ENCODE measurements around the gene MFAP4.
A peak's percentile ranks its signal among the peaks of the same experiment; 100 is the strongest.
"Not testable (repeated sequence)": the region's sequence is repeated elsewhere in the genome, so short reads cannot be mapped to it uniquely, and the experiment has no call there.

Gene MFAP4

GRCh38 chr17:19369846-19370492 lies 17.0 kb downstream of the MFAP4 start:
- DNase-seq, result no peak

- no peak for DNase-seq
These were observed 17.7 kb downstream of the MFAP4 start for GRCh38 chr17:19369107-19369778.

DNA sequence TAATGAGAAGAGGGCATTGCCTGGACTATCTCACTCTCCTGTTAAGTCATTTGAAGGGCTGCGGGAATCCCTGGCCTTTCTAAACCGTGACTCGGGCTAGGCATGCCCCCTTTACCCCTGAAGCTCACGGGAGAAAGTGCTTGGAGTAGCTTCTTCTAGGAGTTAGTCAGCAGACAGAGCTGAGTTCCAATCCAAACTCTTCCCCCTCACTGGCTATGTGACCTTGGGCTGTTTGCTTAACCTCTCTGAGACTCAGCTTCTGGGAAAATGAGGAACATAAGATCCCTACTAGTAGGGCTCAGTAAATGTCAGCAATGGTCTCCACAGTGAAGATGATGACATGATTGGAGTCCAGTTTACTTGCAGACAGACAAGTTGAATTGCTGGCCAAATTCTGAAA lies 18.8 kb downstream of the MFAP4 start:
- no peak for DNase-seq

GRCh38 chr17:19366637-19366972 lies 20.4 kb downstream of the MFAP4 start:
- DNase-seq, result no peak

- DNase-seq, result no peak
These were observed 21.0 kb downstream of the MFAP4 start for GRCh38 chr17:19365833-19366636.

DNA sequence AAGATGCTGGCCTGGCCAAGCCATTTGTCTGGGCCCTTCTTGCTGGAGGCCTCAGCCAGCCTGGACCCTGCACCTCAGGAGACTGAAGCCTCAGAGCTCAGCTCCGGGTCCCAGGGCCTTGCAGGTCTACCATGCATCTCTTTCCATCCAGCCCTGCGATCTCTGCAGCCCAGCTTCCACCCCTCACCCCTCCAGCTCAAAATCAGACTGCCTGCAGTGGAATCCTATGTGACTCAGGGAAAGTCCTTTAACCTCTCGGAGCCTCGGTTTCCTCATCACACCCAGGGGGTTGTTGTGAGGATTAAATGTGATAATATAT lies 21.5 kb downstream of the MFAP4 start:
- DNase-seq, result no peak

DNA sequence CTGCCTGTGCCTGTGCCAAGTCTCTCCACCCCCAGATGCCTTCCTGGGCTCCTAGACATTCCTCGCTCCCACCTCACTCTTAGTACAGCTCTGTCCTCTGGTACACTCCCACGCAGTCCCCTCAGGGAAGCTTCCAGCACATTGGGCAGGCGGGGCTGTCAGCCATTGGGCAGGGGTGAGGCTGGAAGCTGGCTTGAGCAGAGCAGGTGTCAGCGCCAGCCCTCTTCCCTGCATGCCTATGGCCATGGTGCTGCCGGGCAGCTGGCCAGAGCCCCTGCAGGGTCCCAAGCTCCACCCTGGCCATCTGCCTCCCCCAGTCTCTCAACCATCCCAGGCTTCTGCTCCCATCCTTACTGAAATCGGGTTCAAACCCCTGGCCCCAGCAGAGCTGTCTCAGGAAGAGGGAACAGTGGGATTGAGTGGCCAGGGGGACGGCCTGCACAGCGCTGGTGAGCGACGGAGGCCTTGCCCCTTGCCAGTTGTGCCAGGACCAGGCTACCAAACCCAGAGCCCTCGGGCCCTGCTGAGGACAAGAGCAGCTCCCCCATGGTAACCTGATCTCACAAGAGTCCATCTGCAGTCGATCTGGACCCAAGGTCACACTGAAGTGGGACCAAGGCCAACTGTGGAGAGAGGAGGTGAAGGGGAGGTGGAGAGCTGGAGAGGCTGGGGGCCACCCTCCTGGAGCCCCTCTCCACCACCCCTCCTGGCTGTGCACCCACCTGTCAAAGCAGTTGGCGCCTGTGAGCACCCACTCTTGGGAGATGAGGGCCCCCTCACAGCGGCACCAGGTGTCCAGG lies 22.1 kb downstream of the MFAP4 start:
- no peak for DNase-seq

- DNase-seq, result no peak
These were observed 23.4 kb downstream of the MFAP4 start for GRCh38 chr17:19363460-19364035.

GRCh38 chr17:19363114-19363438 lies 23.9 kb downstream of the MFAP4 start:
- DNase-seq, result no peak

- DNase-seq, result peak; percentile 95
These were observed 24.5 kb downstream of the MFAP4 start, which contains the start of gene B9D1 for GRCh38 chr17:19362277-19363113. Gene B9D1 (minus strand): TSS chr17:19362723. CDS start chr17:19362569, 154 bp downstream.

DNA sequence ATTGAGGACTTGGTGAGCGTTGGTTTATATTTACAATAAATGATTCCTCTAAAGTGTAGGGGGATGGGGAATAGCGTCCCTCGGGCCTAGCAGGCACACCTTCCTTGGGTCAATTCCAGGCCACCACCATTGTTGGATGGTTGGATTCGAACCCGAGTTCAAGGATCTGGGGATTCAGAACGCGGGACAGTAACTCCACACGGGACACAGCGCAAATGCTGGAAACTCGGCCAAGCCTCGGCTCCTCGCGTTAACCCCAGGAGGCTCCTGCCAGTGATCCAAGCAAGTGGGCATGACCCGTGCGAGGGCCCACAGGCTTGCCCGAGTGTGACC lies 25.1 kb downstream of the MFAP4 start:
- no peak for DNase-seq

GRCh38 chr17:19361326-19361725 lies 25.7 kb downstream of the MFAP4 start:
- no peak for DNase-seq

- DNase-seq, result no peak
These were observed 26.2 kb downstream of the MFAP4 start for GRCh38 chr17:19360772-19361171.

- no peak for DNase-seq
These were observed 27.1 kb downstream of the MFAP4 start for GRCh38 chr17:19359856-19360255.

- no peak for DNase-seq
These were observed 27.8 kb downstream of the MFAP4 start for GRCh38 chr17:19359151-19359550.

- no peak for DNase-seq
These were observed 29.2 kb downstream of the MFAP4 start for GRCh38 chr17:19357761-19358160.

- DNase-seq, result no peak
These were observed 29.6 kb downstream of the MFAP4 start for GRCh38 chr17:19357351-19357750.

DNA sequence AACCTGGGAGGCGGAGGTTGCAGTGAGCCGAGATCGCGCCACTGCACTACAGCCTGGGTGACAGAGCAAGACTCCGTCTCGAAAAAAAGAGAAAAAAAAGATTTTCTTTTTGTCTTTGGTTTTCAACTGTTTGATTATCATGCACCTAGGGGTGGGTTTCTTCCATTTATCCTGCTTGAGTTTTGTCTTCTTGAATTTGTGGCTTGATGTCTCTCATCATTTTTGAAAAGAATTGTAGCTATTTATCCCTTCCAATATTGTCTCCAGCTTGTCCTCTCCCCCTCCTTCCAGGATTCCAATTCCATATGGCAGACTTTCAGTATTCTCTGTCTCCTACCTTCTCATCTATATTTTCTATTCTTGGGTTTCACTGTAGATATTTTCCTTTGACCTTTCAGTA lies 32.2 kb downstream of the MFAP4 start:
- no peak for DNase-seq

GRCh38 chr17:19353401-19353800 lies 33.6 kb downstream of the MFAP4 start:
- DNase-seq, result not testable (repeated sequence)

GRCh38 chr17:19348806-19349205 lies 38.2 kb downstream of the MFAP4 start:
- no peak for DNase-seq

- no peak for DNase-seq
These were observed 38.8 kb downstream of the MFAP4 start for GRCh38 chr17:19348081-19348650.

Data from femur (tissue), 1 donor.